ENCODE measurements around the gene IL27RA.

IL27RA gene

GRCh38 chr19:14089662-14090508, 58.3 kb downstream of the IL27RA start:
- DNase-seq, result peak in 3 of 4 experiments; percentile 16 to 49 (median 24)

GRCh38 chr19:14090509-14091080, 59.0 kb downstream of the IL27RA start, which contains the start of gene SAMD1:
SAMD1 (minus strand) TSS chr19:14090751.
- DNase-seq, result peak; percentile 46 to 88 (median 74)

DNA sequence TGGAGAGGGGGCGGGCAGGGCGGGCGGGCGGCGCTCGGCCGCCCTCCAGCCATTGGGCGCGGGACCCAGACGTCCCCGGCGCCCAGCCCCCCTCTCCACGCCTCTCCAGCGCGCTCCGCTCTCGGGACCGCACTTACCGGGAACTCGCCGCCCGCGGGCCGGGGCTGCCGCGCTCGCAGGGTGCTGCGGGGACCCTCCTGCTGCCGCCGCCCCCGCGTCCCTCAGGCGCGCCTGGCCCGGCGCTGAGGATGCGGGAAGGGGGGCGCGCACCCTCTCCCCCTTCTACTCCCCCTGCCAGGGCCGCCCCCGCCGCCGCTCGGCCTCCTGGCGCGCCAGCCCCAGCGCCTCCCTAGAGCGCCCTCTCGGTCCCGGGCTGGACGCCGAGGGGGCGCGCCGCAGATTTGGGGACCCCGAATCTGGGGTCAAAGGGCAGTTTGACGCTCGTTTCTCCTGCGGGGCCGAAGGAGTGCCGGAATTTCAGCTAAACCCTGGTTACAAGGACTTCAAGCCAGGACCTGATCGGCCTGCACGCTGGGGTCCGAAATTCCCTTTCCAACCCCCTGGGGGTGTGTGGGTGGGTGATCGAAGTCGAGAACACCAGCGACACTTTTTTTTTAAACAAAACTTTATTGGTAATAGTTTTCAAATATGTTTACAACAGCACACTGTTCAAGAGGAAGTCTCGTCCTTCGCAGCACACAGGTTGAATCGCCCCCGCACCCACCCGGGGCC, 59.7 kb downstream of the IL27RA start:
- DNase-seq, result peak; percentile 46 to 61 (median 52)

DNA sequence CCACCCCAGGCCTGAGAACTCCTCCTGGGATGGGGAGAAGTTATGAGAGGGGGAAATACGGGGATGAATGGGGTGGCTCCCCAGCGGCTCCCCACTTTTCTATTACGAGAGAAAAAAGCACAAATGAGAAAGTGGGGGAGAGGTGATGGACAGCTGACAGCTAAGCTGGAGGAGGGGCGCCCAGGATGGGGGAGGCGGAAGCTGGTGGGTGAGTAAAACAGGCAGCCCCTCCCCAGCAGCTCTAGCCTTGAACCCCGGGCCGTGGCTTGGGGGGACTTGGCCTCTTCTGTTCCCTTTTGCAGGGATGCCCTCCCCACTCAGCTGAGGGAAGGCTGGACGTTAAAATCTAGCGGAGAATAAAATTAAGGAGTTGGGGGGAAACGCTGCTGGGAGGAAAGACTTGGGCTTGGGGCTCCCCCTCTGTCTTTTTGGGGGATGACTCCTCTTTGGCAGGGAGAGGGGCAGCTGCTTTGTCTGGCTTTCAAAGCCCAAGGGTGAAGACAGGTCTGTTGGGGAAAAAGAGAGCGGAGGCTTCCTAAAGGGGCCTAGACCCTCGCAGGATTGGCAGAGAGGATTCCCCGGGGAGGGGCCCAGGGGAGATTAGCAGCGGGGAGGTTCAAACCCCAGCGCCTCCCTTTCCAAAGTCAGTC, 60.4 kb downstream of the IL27RA start:
- DNase-seq, result peak in 1 of 4 experiments; percentile 61

DNA sequence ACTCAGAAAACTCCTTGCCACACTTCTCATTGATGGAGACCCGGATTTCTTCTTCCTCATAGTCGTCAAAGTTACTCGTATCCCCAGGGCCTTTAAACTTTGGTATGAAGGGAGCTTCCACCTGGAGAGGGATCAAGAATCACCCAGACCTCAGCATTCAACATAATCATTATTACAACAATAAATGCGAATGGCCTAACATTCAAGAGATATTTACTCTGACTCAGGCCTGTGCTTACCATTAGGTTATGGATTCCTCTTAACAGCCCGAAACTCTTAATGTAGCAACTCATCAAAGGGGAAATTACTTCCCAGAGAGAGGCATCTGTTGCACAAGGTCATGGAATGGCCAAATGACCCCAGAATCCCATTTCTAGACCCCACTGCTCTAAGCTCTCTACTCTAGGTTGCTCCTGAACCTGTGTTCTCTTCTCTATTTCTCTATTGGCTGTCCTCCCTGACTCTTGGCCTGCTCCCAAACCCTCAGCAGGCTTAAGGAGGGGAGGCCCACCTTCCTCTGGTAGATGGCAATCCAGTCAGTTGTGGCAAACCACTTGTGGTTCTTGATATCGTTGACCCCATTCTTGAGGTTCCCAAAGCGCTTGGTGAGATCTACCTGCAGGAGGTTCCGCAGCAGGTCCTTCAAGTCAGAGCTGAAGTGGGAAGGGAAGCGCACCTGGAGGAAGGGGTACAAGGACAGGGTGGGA, 61.7 kb downstream of the IL27RA start:
- no peak for DNase-seq

DNA sequence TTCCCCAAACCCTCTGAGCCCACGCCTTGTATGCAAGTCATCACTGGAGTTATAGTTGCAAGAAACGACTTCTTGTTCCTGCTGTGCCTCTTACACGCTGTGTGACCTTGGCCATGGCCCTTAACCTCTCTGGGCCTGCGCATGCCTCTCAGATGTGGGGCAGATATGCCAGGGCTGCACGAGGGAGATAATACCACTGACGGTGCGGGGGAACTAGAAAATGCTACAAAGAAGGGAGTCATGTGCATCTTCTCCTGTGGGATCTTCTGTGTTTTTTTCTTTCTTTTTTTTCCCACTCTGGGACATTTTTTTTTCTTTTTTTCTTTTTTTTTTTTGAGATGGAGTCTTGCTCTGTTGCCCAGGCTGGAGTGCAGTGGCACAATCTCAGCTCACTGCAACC, 63.3 kb downstream of the IL27RA start:
- no peak for DNase-seq

GRCh38 chr19:14096272-14096992, 64.9 kb downstream of the IL27RA start:
- DNase-seq, result no peak

DNA sequence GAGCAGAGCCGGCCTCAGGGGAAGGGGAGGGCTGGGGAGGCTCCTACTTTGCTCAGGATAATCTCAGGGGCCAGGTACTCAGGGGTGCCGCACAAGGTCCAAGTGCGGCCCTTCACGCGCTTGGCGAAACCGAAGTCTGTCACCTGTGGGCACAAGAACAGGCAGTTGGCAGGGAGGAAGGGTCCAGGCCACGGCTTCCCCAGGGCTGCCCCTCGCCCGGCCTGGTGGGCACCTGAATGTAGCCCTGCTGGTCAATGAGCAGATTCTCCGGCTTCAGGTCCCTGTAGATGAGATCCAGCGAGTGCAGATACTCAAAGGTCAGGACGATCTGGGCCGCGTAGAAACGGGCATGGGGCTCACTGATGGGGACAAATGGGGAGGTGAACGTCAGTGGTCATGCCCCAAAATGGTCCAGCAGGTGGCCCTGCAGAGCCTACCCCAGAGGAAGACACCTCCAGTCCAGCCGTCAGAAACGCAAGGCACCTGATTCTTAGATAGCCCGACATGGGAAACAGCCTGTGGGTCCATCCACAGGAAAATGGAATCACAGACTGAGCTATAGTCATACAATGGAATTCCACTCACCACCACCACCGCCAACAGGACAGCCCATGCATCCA, 66.1 kb downstream of the IL27RA start:
- no peak for DNase-seq

- no peak for DNase-seq
Measured at GRCh38 chr19:14101003-14101545, 69.5 kb downstream of the IL27RA start.

DNA sequence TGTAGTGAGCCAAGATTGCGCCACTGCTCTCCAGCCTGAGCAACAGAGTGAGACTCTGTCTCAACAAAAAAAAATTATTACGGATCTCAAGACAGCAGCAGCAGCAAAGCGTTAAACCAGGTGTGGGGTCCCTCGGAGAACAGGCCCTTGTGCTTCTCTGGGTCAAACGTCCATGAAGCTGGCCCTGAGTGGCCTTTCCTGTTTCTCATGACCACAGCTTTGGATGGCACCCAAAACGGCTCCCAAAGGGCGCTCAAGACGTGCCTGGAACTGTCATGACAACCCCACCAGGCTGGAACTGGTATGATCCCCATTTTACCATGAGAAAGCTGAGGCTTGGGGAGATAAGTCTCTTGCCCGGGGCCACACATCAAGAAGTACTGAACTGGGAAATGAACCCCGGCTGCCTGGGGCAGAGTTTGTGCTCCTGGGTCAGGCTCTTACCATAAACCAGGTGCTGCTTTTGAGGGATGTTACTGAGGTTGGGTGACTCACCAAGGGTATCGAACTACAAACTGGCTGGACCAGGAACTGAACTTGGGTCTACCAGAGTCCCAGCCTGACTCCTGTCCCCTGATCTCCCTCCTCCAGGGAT, 70.6 kb downstream of the IL27RA start:
- no peak for DNase-seq

GRCh38 chr19:14102756-14103155, 71.2 kb downstream of the IL27RA start:
- no peak for DNase-seq

Measured in activated naive CD4-positive, alpha-beta T cell (primary cell).